Keratinocyte (primary cell): ENCODE measurements around the gene BORCS5. TPM values are rescaled to one million over a fixed set of nuclear protein-coding genes. Genes with fewer than 3 reads are reported as not detected.

Experiments
- DNase-seq: peaks from one replicate; pipeline ENCODE4 v3.0.0-alpha.2; 2011; ENCODE audit warnings: low read depth, missing footprints, low spot score
- FAIRE-seq: peaks from 2 replicates; lab custom pipeline; 2011; peaks lifted over from hg19 to GRCh38; lab: Jason Lieb, UNC
- H2AFZ ChIP-seq: 2 replicates; pipeline ENCODE4 v1.6.0; 2012; ENCODE audit warnings: low read length, control low read depth, inconsistent platforms; ENCODE audit not compliant: control insufficient read depth
- H3K27ac ChIP-seq: 2 replicates; pipeline ENCODE4 v1.5.1; 2011; ENCODE audit warnings: low read length; ENCODE audit not compliant: control insufficient read depth, insufficient read depth
- H3K27me3 ChIP-seq: 3 replicates; pipeline ENCODE4 v1.6.0; 2011; ENCODE audit warnings: low read length; ENCODE audit not compliant: control insufficient read depth, insufficient read depth; ENCODE audit errors: extremely low read depth
- H3K36me3 ChIP-seq, 2 experiments: 2 replicates in 1 of 2; 3 replicates in 1 of 2; pipeline ENCODE4 v1.5.1; 2011; ENCODE audit warnings: low read length in 2 of 2, mild to moderate bottlenecking in 1 of 2; ENCODE audit not compliant: control insufficient read depth in 2 of 2, insufficient read depth in 2 of 2; ENCODE audit errors: extremely low read depth in 1 of 2
- H3K4me1 ChIP-seq: 3 replicates; pipeline ENCODE4 v1.5.1; 2011; ENCODE audit warnings: low read length; ENCODE audit not compliant: control insufficient read depth, insufficient read depth; ENCODE audit errors: extremely low read depth
- H3K4me2 ChIP-seq: 3 replicates; pipeline ENCODE4 v1.6.0; 2011; ENCODE audit warnings: low read depth, low read length; ENCODE audit not compliant: control insufficient read depth, insufficient read depth; ENCODE audit errors: extremely low read depth
- H3K4me3 ChIP-seq, 3 experiments: fragments of 200-600 bp in 1 of 3; sonication (generic) in 1 of 3; 2 replicates in 2 of 3; 3 replicates in 1 of 3; pipeline ENCODE4 v1.5.1; 2011 to 2016; ENCODE audit warnings: low read length in 3 of 3, mild to moderate bottlenecking in 3 of 3, control low read depth in 2 of 3, inconsistent platforms in 1 of 3, low read depth in 1 of 3, mixed read lengths in 1 of 3, mixed run types in 1 of 3, moderate library complexity in 1 of 3; ENCODE audit not compliant: control insufficient read depth in 2 of 3, insufficient read depth in 2 of 3; ENCODE audit errors: extremely low read depth in 1 of 3
- H3K79me2 ChIP-seq: 2 replicates; pipeline ENCODE4 v1.6.0; 2012; ENCODE audit warnings: low read length; ENCODE audit not compliant: control insufficient read depth, insufficient read depth
- H3K9ac ChIP-seq: 3 replicates; pipeline ENCODE4 v1.6.0; 2011; ENCODE audit warnings: low read length; ENCODE audit not compliant: control insufficient read depth, insufficient read depth; ENCODE audit errors: extremely low read depth
- H3K9me1 ChIP-seq: 3 replicates; pipeline ENCODE4 v1.6.0; 2011; ENCODE audit warnings: low read length; ENCODE audit not compliant: control insufficient read depth, insufficient read depth; ENCODE audit errors: extremely low read depth
- H3K9me3 ChIP-seq: 2 replicates; pipeline ENCODE4 v1.5.1; 2012; ENCODE audit warnings: low read depth, low read length; ENCODE audit not compliant: control insufficient read depth
- H4K20me1 ChIP-seq: 3 replicates; pipeline ENCODE4 v1.6.0; 2011; ENCODE audit warnings: low read length; ENCODE audit not compliant: control insufficient read depth, insufficient read depth; ENCODE audit errors: extremely low read depth
- CTCF ChIP-seq, 3 experiments: IDR thresholded peaks in 1 of 3; conservative IDR thresholded peaks in 1 of 3; optimal IDR thresholded peaks in 1 of 3; 2 replicates in 2 of 3; 3 replicates in 1 of 3; pipeline versions ENCODE3 to v1.5.1; 2011; ENCODE audit warnings: low read length in 3 of 3, mild to moderate bottlenecking in 3 of 3, moderate library complexity in 2 of 3, control low read depth in 1 of 3, inconsistent platforms in 1 of 3; ENCODE audit not compliant: insufficient read depth in 2 of 3; ENCODE audit errors: extremely low read depth in 1 of 3
- EZH2 ChIP-seq: IDR thresholded peaks from one replicate; pipeline ENCODE4 v1.6.1; 2012; ENCODE audit warnings: inconsistent platforms, mild to moderate bottlenecking, low read length, moderate library complexity
- dilution Hi-C: fragments of 300-500 bp; cut with MboI; formaldehyde crosslinking; loops from one replicate; pipeline ENCODE4 v1.7.0; 2020; ENCODE audit warnings: low sequenced_read_pairs; ENCODE audit not compliant: extremely low pct_ligation_motif_present
- polyA plus RNA-seq, 5 experiments: library from polyadenylated mRNA; depleted of rRNA in 3 of 5; stranded (reverse) in 3 of 5; stranded (forward) in 1 of 5; unstranded in 1 of 5; fragments of >200 nt; gene quantifications; 1 replicate in 1 of 5; 2 replicates in 3 of 5; 3 replicates in 1 of 5; pipeline versions ENCODE4 v1.2.1 to v1.2.3, GENCODE V29; 2011 to 2012; ENCODE audit warnings: missing spikeins in 2 of 5, low read depth in 1 of 5, low replicate concordance in 1 of 5

Gene BORCS5
- polyA plus RNA-seq, 1 donor (not counting 4 experiments of a cell fraction or from before 2014, with no cell fraction given), result 5.4 TPM

GRCh38 chr12:12338527-12339168 is 18.2 kb upstream of the BORCS5 start:
- no peaks in the 10 kb centered on the region for H3K9me3 ChIP-seq
- TF ChIP-seq EZH2 (no peak), CTCF (optimal IDR thresholded peaks at IDR 0.05 in 1 of 3, IDR thresholded peaks at IDR 0.05 in 1 of 3, conservative IDR thresholded peaks at IDR 0.05 in 1 of 3; ENCODE audit: extremely low read depth in 1 of 3, insufficient read depth in 2 of 3, low read length in 3 of 3) (no peak)
- DNase-seq (no peak), FAIRE-seq (peak; percentile 52)
- dilution Hi-C loops, result loop anchor here (25.0 kb wide), 1 partner anchor 251 kb away; no protein-coding TSS in a partner anchor
- no peaks in the 10 kb centered on the region for H3K36me3 ChIP-seq
- peak overlapping the region; percentile 39 for H3K4me2 ChIP-seq
- H3K9ac ChIP-seq, result no peak overlapping the region
- no peaks in the 10 kb centered on the region for H3K27me3 ChIP-seq
- peaks cover 11% of the 10 kb centered on the region for H3K4me1 ChIP-seq
- peak overlapping the region; percentile 39 for H2AFZ ChIP-seq
- H3K4me3 ChIP-seq, result peak overlapping the region in 1 of 3 experiments; percentile 13
- no peaks in the 10 kb centered on the region for H4K20me1 ChIP-seq
- H3K27ac ChIP-seq, result no peak overlapping the region
- no peaks in the 10 kb centered on the region for H3K79me2 ChIP-seq
- H3K9me1 ChIP-seq, result no peaks in the 10 kb centered on the region

GRCh38 chr12:12349711-12350665 is 6.9 kb upstream of the BORCS5 start, which contains the start of gene MANSC1:
TSS of gene MANSC1 (minus strand) at chr12:12350242. CDS start at chr12:12343314, 6,928 bp downstream.
- dilution Hi-C loops, result loop anchor here (25.0 kb wide), 1 partner anchor 263 kb away; no protein-coding TSS in a partner anchor
- H3K9me1 ChIP-seq, result no peaks in the 10 kb centered on the region
- no peaks in the 10 kb centered on the region for H3K36me3 ChIP-seq
- FAIRE-seq (peak; percentile 23), DNase-seq (no peak)
- H3K4me2 ChIP-seq, result peak within 1 kb of the TSS; percentile 82
- H4K20me1 ChIP-seq, result no peaks in the 10 kb centered on the region
- peak within 1 kb of the TSS; percentile 50 to 69 (median 52) for H3K4me3 ChIP-seq
- H3K4me1 ChIP-seq, result peaks cover 23% of the 10 kb centered on the region
- H3K79me2 ChIP-seq, result no peaks in the 10 kb centered on the region
- peak within 1 kb of the TSS; percentile 66 for H3K9ac ChIP-seq
- H3K9me3 ChIP-seq, result no peaks in the 10 kb centered on the region
- no peaks in the 10 kb centered on the region for H3K27me3 ChIP-seq
- peak within 1 kb of the TSS; percentile 47 for H3K27ac ChIP-seq
- peak within 1 kb of the TSS; percentile 92 for H2AFZ ChIP-seq
- TF ChIP-seq CTCF (optimal IDR thresholded peaks at IDR 0.05 in 1 of 3, IDR thresholded peaks at IDR 0.05 in 1 of 3, conservative IDR thresholded peaks at IDR 0.05 in 1 of 3; ENCODE audit: extremely low read depth in 1 of 3, insufficient read depth in 2 of 3, low read length in 3 of 3), result peak; percentile 1 to 36 (median 7)
- no peak for TF ChIP-seq EZH2
